ENCODE data around the gene PCSK4. TPM values are rescaled to one million over a fixed set of nuclear protein-coding genes. Genes with fewer than 3 reads are reported as not detected.
"Not testable (repeated sequence)": the region's sequence is repeated elsewhere in the genome, so short reads cannot be mapped to it uniquely, and the experiment has no call there.

The PCSK4 gene
- total and polyA plus RNA-seq, 4 donors, result 0.75 to 6.0 (median 3.1) TPM; not detected in 1

DNA sequence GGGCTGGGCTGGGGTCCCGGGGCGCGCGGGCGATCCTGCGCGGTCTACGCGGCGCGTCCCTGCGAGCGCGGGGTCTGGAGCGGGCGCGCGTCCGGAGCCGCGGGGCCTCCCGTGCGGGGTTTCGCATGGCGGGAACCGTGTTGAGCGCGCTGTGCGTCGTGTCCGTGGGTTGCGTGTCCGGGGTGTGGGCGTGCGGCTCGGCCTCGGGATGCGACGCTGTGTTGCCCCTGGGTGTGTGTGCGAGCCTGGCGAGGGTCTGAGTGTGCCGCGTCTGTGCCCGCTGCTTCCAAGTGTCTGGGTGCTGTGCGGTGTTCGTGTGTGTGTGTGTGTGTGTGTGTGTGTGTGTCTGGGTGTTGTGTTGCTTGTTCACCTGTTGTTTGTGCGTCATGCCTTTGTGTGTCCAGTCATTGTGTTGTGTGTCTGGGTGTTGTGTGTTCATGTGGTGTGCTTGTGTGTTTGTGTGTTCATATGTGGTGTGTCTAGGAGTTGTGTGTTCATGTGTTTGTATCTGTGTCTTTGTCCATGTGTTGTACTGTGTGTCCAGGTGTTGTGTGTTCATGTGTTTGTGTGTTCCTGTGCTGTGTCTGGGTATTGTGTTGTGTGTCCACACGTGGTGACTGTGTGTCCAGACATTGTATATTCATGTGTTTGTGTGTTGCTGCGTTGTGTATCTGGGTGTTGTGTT is 34.3 kb upstream of the PCSK4 start:
- no peaks in the 10 kb centered on the region for H3K36me3 ChIP-seq (ENCODE audit: control insufficient read depth in 1 of 2, insufficient read depth in 2 of 2, low read length in 1 of 2)
- H3K4me1 ChIP-seq (ENCODE audit: control insufficient read depth in 1 of 2, insufficient read depth in 2 of 2, low read length in 2 of 2), result no peaks in the 10 kb centered on the region
- no peaks in the 10 kb centered on the region for H3K27me3 ChIP-seq (ENCODE audit: control insufficient read depth in 1 of 2, insufficient read depth in 2 of 2, low read length in 1 of 2)
- no peak for ATAC-seq (ENCODE audit: low FRiP score)
- no peak overlapping the region for H3K4me3 ChIP-seq (ENCODE audit: low read length in 2 of 2)
- no peak overlapping the region for H3K27ac ChIP-seq (ENCODE audit: low read depth in 1 of 2, low read length in 2 of 2)
- DNase-seq, result no peak
- intact Hi-C loops (cut with DNase I), result no loop called here
- H3K9me3 ChIP-seq (ENCODE audit: control insufficient read depth, low read length), result no peaks in the 10 kb centered on the region
- WGBS, 2 donors, result 8 to 9% methylated on average over 44 to 49 of the region's 49 CpGs

DNA sequence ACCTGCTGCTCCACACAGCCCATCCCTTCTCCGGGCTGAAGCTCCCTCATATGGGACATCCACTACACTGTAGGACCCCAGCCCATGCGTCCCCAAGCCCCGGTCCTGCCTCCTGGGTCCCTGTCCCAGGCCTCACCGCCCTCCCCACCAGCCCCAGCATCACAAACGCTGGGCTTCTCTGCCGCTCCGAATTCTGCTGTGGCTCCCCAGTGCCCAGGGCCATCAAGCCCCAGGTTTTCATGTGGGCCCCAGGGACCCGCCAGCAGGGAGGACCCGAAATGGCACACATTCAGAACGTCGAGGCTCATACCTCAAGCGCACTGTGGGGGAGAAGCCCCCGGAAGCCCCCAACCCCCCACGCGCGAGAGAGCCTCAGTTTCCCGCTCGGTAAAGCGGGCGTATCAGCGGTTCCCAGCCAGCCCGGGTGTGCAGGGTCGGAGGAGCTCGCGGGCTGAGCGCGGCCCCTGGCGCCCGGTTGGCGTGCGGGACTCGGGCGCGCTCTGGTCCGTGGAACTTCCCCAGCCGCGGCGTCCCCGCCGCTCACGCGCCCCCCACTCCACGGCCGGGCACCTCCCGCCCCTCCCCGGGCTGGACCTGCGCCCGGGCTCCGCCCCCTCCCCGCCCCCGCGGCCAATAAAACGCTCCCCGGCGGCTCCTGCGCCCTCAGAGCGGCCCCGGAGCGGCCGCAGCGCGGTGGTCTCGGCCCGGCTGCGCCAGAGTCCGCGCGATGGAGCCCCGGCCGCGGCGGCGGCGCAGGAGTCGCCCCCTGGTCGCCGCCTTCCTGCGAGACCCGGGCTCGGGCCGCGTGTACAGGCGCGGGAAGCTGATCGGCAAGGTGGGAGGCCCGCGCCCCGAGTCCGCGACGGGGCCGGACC is 33.5 kb upstream of the PCSK4 start, which contains the start of gene PLK5:
PLK5 (plus strand) TSS at position 666 of the 875 bp plus-strand sequence. CDS start 2,920 bp downstream, outside the sequence.
- WGBS, 2 donors, result 7 to 14% methylated on average over 46 to 92 of the region's 92 CpGs
- Histone ChIP-seq H3K4me3 (ENCODE audit: low read length in 2 of 2) (no peak within 1 kb of the TSS), H3K36me3 (ENCODE audit: control insufficient read depth in 1 of 2, insufficient read depth in 2 of 2, low read length in 1 of 2) (no peaks in the 10 kb centered on the region), H3K27ac (ENCODE audit: low read depth in 1 of 2, low read length in 2 of 2) (no peak within 1 kb of the TSS), H3K27me3 (ENCODE audit: control insufficient read depth in 1 of 2, insufficient read depth in 2 of 2, low read length in 1 of 2) (no peaks in the 10 kb centered on the region), H3K9me3 (ENCODE audit: control insufficient read depth, low read length) (no peaks in the 10 kb centered on the region), H3K4me1 (ENCODE audit: control insufficient read depth in 1 of 2, insufficient read depth in 2 of 2, low read length in 2 of 2) (no peaks in the 10 kb centered on the region)
- intact Hi-C loops (cut with DNase I), result no loop called here
- no peak for DNase-seq
- no peak for ATAC-seq (ENCODE audit: low FRiP score)

DNA sequence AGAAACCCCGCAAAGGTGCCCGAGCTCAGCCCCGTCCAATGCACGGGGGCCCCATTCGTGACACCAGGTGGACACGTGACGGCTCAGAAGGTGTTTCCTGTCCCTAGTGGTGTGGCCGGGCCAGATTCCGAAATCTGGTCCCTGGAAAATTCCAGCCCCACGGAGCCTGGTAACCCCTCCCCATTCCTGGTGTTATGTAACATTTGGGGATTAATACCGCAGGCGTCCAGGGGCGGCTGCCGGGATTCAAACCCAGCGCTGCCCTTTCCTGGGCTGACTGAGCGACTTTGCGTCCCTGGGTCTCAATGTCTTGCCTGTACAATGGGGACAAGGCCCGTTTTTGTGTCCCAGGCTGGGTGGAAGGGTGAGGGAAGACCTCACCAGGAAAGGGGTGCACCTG is 32.7 kb upstream of the PCSK4 start:
- Histone ChIP-seq H3K27ac (ENCODE audit: low read depth in 1 of 2, low read length in 2 of 2) (no peak overlapping the region), H3K4me3 (ENCODE audit: low read length in 2 of 2) (no peak overlapping the region), H3K36me3 (ENCODE audit: control insufficient read depth in 1 of 2, insufficient read depth in 2 of 2, low read length in 1 of 2) (no peaks in the 10 kb centered on the region), H3K27me3 (ENCODE audit: control insufficient read depth in 1 of 2, insufficient read depth in 2 of 2, low read length in 1 of 2) (no peaks in the 10 kb centered on the region), H3K4me1 (ENCODE audit: control insufficient read depth in 1 of 2, insufficient read depth in 2 of 2, low read length in 2 of 2) (no peaks in the 10 kb centered on the region), H3K9me3 (ENCODE audit: control insufficient read depth, low read length) (no peaks in the 10 kb centered on the region)
- WGBS, 2 donors, result 82 to 84% methylated on average over 18 of the region's 18 CpGs
- DNase-seq, result peak in 1 of 2 donors; percentile 33
- intact Hi-C loops (cut with DNase I), result no loop called here
- no peak for ATAC-seq (ENCODE audit: low FRiP score)

GRCh38 chr19:1522061-1522460 is 31.9 kb upstream of the PCSK4 start:
- no peaks in the 10 kb centered on the region for H3K27me3 ChIP-seq (ENCODE audit: control insufficient read depth in 1 of 2, insufficient read depth in 2 of 2, low read length in 1 of 2)
- WGBS, 2 donors, result 81 to 84% methylated on average over 10 of the region's 10 CpGs
- H3K4me1 ChIP-seq (ENCODE audit: control insufficient read depth in 1 of 2, insufficient read depth in 2 of 2, low read length in 2 of 2), result no peaks in the 10 kb centered on the region
- H3K4me3 ChIP-seq (ENCODE audit: low read length in 2 of 2), result no peak overlapping the region
- intact Hi-C loops (cut with DNase I), result no loop called here
- peak in 1 of 2 donors; percentile 34 for DNase-seq
- H3K9me3 ChIP-seq (ENCODE audit: control insufficient read depth, low read length), result no peaks in the 10 kb centered on the region
- no peaks in the 10 kb centered on the region for H3K36me3 ChIP-seq (ENCODE audit: control insufficient read depth in 1 of 2, insufficient read depth in 2 of 2, low read length in 1 of 2)
- no peak overlapping the region for H3K27ac ChIP-seq (ENCODE audit: low read depth in 1 of 2, low read length in 2 of 2)
- no peak for ATAC-seq (ENCODE audit: low FRiP score)

DNA sequence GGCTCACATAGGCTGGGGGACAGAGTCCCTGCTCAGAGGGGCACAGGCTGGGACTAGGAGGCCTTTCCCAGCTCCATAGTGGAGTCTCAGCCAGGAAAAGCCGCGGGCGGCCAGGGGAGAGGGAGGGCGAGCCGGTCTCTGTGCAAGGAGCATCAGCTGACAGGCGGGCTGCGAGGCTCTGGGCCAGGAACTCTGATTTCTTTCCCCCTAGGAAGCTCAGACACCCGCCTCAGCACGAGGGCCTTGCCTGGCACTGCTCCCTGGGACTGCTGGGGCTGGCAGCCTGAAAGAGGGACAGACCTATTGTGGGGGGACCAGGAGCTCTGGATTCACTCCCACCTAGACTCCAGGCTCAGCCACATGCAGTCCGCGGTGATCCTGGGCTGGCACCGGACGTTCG is 31.5 kb upstream of the PCSK4 start:
- Histone ChIP-seq H3K9me3 (ENCODE audit: control insufficient read depth, low read length) (no peaks in the 10 kb centered on the region), H3K27me3 (ENCODE audit: control insufficient read depth in 1 of 2, insufficient read depth in 2 of 2, low read length in 1 of 2) (no peaks in the 10 kb centered on the region), H3K27ac (ENCODE audit: low read depth in 1 of 2, low read length in 2 of 2) (no peak overlapping the region), H3K4me3 (ENCODE audit: low read length in 2 of 2) (no peak overlapping the region), H3K4me1 (ENCODE audit: control insufficient read depth in 1 of 2, insufficient read depth in 2 of 2, low read length in 2 of 2) (no peaks in the 10 kb centered on the region), H3K36me3 (ENCODE audit: control insufficient read depth in 1 of 2, insufficient read depth in 2 of 2, low read length in 1 of 2) (no peaks in the 10 kb centered on the region)
- ATAC-seq (ENCODE audit: low FRiP score) (peak; percentile 20), DNase-seq (no peak)
- intact Hi-C loops (cut with DNase I), result no loop called here
- WGBS, 2 donors, result 36 to 54% methylated on average over 10 to 14 of the region's 14 CpGs

DNA sequence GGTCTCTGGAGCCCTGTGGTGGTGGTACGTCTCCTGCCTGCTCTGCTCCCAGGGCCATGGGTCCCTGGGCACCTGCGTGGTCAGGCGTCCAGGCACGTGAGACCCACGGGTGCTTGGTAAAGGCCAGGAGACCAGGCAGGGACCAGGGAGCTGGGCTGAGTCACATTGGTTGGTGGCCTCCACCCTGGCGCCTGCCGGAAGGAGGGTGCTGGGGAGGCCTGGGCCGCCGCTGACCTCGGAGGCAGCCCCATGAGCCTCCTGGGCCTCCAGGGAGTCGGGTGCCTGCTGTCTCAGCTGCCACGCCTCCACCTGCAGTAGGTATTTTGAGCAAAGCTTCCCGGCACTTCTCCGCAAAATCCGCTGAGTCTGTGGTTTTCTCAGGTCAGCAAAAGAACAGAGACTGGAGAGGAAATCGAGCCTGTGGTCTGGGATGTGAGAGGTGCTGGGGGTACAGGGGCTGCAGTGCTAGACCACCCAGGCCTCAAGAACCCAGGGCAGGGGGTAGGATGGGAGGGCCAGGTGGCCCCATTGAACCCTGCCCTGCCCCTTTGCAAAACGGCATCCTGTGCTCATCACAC is 30.1 kb upstream of the PCSK4 start:
- intact Hi-C loops (cut with DNase I), result no loop called here
- DNase-seq (no peak), ATAC-seq (ENCODE audit: low FRiP score) (no peak)
- no peak overlapping the region for H3K27ac ChIP-seq (ENCODE audit: low read depth in 1 of 2, low read length in 2 of 2)
- no peaks in the 10 kb centered on the region for H3K9me3 ChIP-seq (ENCODE audit: control insufficient read depth, low read length)
- H3K4me3 ChIP-seq (ENCODE audit: low read length in 2 of 2), result no peak overlapping the region
- WGBS, 2 donors, result 79 to 88% methylated on average over 14 to 17 of the region's 17 CpGs
- no peaks in the 10 kb centered on the region for H3K36me3 ChIP-seq (ENCODE audit: control insufficient read depth in 1 of 2, insufficient read depth in 2 of 2, low read length in 1 of 2)
- no peaks in the 10 kb centered on the region for H3K27me3 ChIP-seq (ENCODE audit: control insufficient read depth in 1 of 2, insufficient read depth in 2 of 2, low read length in 1 of 2)
- H3K4me1 ChIP-seq (ENCODE audit: control insufficient read depth in 1 of 2, insufficient read depth in 2 of 2, low read length in 2 of 2), result no peaks in the 10 kb centered on the region

DNA sequence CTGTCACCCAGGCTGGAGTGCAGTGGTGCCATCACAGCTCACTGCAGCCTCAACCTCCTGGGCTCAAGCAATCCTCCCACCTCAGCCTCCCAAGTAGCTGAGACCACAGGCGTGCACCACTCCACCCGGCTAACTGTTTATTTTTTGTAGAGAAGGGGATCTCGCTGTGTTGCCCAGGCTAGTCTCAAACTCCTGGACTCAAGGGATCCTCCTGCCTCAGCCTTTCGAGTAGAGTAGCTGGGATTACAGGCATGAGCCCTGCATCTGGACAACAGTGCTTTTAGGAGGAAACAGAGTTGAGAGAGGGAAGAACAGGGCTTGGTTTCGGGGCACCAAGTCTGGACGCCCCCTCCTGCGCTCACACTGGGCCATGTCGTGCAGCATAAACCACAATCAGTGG is 29.7 kb upstream of the PCSK4 start:
- WGBS, 2 donors, result 82 to 86% methylated on average over 8 of the region's 8 CpGs
- H3K36me3 ChIP-seq (ENCODE audit: control insufficient read depth in 1 of 2, insufficient read depth in 2 of 2, low read length in 1 of 2); H3K4me3 ChIP-seq (ENCODE audit: low read length in 2 of 2); intact Hi-C loops (cut with DNase I); H3K27me3 ChIP-seq (ENCODE audit: control insufficient read depth in 1 of 2, insufficient read depth in 2 of 2, low read length in 1 of 2); H3K4me1 ChIP-seq (ENCODE audit: control insufficient read depth in 1 of 2, insufficient read depth in 2 of 2, low read length in 2 of 2); DNase-seq; H3K9me3 ChIP-seq (ENCODE audit: control insufficient read depth, low read length); ATAC-seq (ENCODE audit: low FRiP score); H3K27ac ChIP-seq (ENCODE audit: low read depth in 1 of 2, low read length in 2 of 2): not testable (repeated sequence)

GRCh38 chr19:1518471-1518870 is 28.3 kb upstream of the PCSK4 start:
- H3K27me3 ChIP-seq (ENCODE audit: control insufficient read depth in 1 of 2, insufficient read depth in 2 of 2, low read length in 1 of 2), result no peaks in the 10 kb centered on the region
- H3K4me3 ChIP-seq (ENCODE audit: low read length in 2 of 2), result no peak overlapping the region
- DNase-seq (no peak), ATAC-seq (ENCODE audit: low FRiP score) (no peak)
- no peaks in the 10 kb centered on the region for H3K9me3 ChIP-seq (ENCODE audit: control insufficient read depth, low read length)
- H3K4me1 ChIP-seq (ENCODE audit: control insufficient read depth in 1 of 2, insufficient read depth in 2 of 2, low read length in 2 of 2), result no peaks in the 10 kb centered on the region
- intact Hi-C loops (cut with DNase I), result no loop called here
- 89 to 91% methylated on average over 4 of the region's 4 CpGs for WGBS, 2 donors
- H3K36me3 ChIP-seq (ENCODE audit: control insufficient read depth in 1 of 2, insufficient read depth in 2 of 2, low read length in 1 of 2), result no peaks in the 10 kb centered on the region
- H3K27ac ChIP-seq (ENCODE audit: low read depth in 1 of 2, low read length in 2 of 2), result no peak overlapping the region
